Stimulated activated naive B cell treated with anti-CD40 and anti-IgM and Interleukin-4, amounts not matched to agents 10 μg/mL and 1 μg/mL and 100 μg/mL, for 72 hours (primary cell): ENCODE results near the gene NDUFB3.
"Not testable (repeated sequence)": the region's sequence is repeated elsewhere in the genome, so short reads cannot be mapped to it uniquely, and the experiment has no call there.

Source experiments
- ATAC-seq, 2 donors: fragments of 150-1000 bp; cut with Tn5 transposase; replicated peaks; 2 replicates each; pipeline ENCODE4 v1.10.0; 2021; ENCODE audit warnings: moderate library complexity in 1 of 2
- DNase-seq: peaks from one replicate; pipeline ENCODE4 v3.0.0; 2021
- H3K27ac Mint-ChIP-seq: one replicate; pipeline ENCODE4 v1.8.0; 2022; ENCODE audit warnings: mild to moderate bottlenecking, mixed read lengths
- H3K27me3 Mint-ChIP-seq, 2 donors: one replicate each; pipeline ENCODE4 v1.8.0; 2022; ENCODE audit warnings: mixed read lengths in 2 of 2
- H3K36me3 Mint-ChIP-seq, 2 donors: one replicate each; pipeline ENCODE4 v1.8.0; 2022; ENCODE audit warnings: mixed read lengths in 2 of 2, mild to moderate bottlenecking in 1 of 2
- H3K4me1 Mint-ChIP-seq, 2 donors: one replicate each; pipeline ENCODE4 v1.8.0; 2022; ENCODE audit warnings: mixed read lengths in 2 of 2, mild to moderate bottlenecking in 1 of 2
- H3K4me3 Mint-ChIP-seq, 2 donors: one replicate each; pipeline ENCODE4 v1.8.0; 2022; ENCODE audit warnings: mild to moderate bottlenecking in 2 of 2, mixed read lengths in 2 of 2, moderate library complexity in 1 of 2
- H3K9me3 Mint-ChIP-seq, 2 donors: one replicate each; pipeline ENCODE4 v1.8.0; 2022; ENCODE audit warnings: mixed read lengths in 2 of 2, mild to moderate bottlenecking in 1 of 2

NDUFB3 gene

GRCh38 chr2:201059961-201060755 is 11.6 kb upstream of the NDUFB3 start:
- H3K36me3 Mint-ChIP-seq = peaks cover 11 to 25% of the 10 kb centered on the region in 2 donors
- H3K9me3 Mint-ChIP-seq = no peaks in the 10 kb centered on the region
- H3K27ac Mint-ChIP-seq = no peak overlapping the region
- no peaks in the 10 kb centered on the region for H3K27me3 Mint-ChIP-seq
- H3K4me1 Mint-ChIP-seq = peaks cover 23 to 41% of the 10 kb centered on the region in 2 donors
- H3K4me3 Mint-ChIP-seq = no peak overlapping the region
- ATAC-seq (no peak), DNase-seq (no peak)

DNA sequence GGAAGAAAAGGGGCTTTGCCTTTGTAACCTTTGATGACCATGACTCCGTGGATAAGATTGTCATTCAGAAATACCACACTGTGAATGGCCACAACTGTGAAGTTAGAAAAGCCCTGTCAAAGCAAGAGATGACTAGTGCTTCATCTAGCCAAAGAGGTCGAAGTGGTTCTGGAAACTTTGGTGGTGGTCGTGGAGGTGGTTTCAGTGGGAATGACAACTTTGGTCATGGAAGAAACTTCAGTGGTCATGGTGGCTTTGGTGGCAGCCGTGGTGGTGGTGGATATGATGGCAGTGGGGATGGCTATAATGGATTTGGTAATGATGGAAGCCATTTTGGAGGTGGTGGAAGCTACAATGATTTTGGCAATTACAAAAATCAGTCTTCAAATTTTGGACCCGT is 8.3 kb upstream of the NDUFB3 start:
- DNase-seq, H3K4me3 Mint-ChIP-seq, H3K9me3 Mint-ChIP-seq, ATAC-seq, H3K27me3 Mint-ChIP-seq, H3K27ac Mint-ChIP-seq: not testable (repeated sequence)
- H3K36me3 Mint-ChIP-seq = peaks cover 9 to 18% of the 10 kb centered on the region in 2 donors
- peaks cover 21 to 45% of the 10 kb centered on the region in 2 donors for H3K4me1 Mint-ChIP-seq

- no peak for ATAC-seq
- H3K4me3 Mint-ChIP-seq = no peak overlapping the region
- H3K4me1 Mint-ChIP-seq = peaks cover 23 to 45% of the 10 kb centered on the region in 2 donors
- no peak for DNase-seq
- peaks cover 9 to 14% of the 10 kb centered on the region in 2 donors for H3K36me3 Mint-ChIP-seq
- no peaks in the 10 kb centered on the region for H3K9me3 Mint-ChIP-seq
- no peak overlapping the region for H3K27ac Mint-ChIP-seq
- H3K27me3 Mint-ChIP-seq = no peaks in the 10 kb centered on the region
These were observed 6.9 kb upstream of the NDUFB3 start for GRCh38 chr2:201064797-201065329.

DNA sequence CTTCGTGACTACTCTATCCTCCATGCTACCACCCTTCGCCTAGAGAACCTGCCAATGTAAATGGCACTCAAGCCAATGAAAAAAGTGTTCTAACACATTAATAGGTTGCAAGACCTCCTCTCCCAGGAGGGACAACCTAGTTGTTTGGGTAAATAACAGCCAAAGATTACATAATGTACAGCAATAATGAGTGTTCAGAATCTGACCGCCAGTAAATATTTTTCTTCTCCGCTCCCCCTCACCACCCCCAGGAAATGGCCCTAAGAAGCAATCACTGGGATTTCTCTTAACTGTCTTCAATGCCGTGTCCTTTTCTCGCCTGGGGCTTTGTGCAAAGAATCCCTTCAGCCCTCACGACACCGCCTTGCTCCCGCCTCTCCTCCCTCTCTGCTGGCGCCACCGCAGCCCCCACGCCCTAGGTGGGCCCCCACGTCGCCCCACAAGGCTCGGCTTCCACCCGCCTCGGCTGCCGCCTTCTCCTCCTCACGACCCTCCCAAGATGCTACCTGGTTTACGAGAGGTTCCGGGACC is 788 bp upstream of the NDUFB3 start:
- H3K4me3 Mint-ChIP-seq = peak overlapping the region; percentile 92 to 94
- peaks cover 3% of the 10 kb centered on the region in 2 donors for H3K36me3 Mint-ChIP-seq
- H3K27me3 Mint-ChIP-seq = no peaks in the 10 kb centered on the region
- no peak for DNase-seq
- ATAC-seq = peak; percentile 28 to 31
- peaks cover 21 to 50% of the 10 kb centered on the region in 2 donors for H3K4me1 Mint-ChIP-seq
- H3K27ac Mint-ChIP-seq = peak overlapping the region; percentile 94
- no peaks in the 10 kb centered on the region for H3K9me3 Mint-ChIP-seq

DNA sequence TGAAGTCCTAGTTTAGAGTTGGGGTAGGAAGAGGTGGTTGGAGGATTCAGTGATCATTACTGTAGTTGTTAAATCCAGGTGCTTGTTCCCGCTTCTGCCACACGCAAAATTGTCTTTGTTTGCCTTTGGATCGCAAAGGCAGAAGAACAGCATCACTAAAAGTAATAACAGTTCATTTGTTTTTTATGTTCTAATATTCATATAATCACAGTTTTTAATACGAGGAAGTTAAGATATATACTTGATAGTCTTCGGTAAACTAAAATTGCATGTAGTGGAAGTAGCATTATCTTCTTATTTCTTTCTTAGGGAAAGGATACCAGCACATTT is 365 bp downstream of the NDUFB3 start:
- peak; percentile 2 to 3 for ATAC-seq
- peak overlapping the region; percentile 94 for H3K27ac Mint-ChIP-seq
- no peaks in the 10 kb centered on the region for H3K27me3 Mint-ChIP-seq

DNA sequence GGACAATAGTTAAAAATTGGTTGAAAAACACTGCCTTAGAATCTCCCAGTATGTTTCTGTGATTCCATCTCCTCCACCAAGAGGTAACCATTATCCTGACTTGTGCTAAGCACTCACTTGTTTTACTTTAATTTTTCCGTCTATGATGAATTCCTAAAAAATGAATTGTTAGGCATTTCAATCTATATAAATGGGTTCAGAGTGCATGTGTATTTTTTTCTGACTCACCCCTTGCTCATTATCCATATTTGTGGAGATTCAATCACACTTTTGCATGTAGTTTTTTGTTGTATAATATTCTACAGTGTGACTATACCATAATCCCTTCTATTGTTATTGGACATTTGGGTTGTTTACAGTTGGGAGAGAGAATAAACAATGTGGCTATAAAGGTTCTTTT is 1.3 kb downstream of the NDUFB3 start:
- H3K9me3 Mint-ChIP-seq = no peaks in the 10 kb centered on the region
- H3K4me1 Mint-ChIP-seq = peaks cover 22 to 45% of the 10 kb centered on the region in 2 donors
- no peak for DNase-seq
- peak overlapping the region; percentile 55 to 62 for H3K4me3 Mint-ChIP-seq
- H3K27me3 Mint-ChIP-seq = no peaks in the 10 kb centered on the region
- ATAC-seq = no peak
- peaks cover 3% of the 10 kb centered on the region in 2 donors for H3K36me3 Mint-ChIP-seq
- H3K27ac Mint-ChIP-seq = no peak overlapping the region

More for the DNA sequence above, 365 bp downstream of the NDUFB3 start:
- DNase-seq = no peak
- Mint-ChIP-seq H3K9me3 (no peaks in the 10 kb centered on the region), H3K4me3 (peak overlapping the region; percentile 92 to 94), H3K4me1 (peaks cover 21 to 42% of the 10 kb centered on the region in 2 donors), H3K36me3 (peaks cover 3% of the 10 kb centered on the region in 2 donors)

DNA sequence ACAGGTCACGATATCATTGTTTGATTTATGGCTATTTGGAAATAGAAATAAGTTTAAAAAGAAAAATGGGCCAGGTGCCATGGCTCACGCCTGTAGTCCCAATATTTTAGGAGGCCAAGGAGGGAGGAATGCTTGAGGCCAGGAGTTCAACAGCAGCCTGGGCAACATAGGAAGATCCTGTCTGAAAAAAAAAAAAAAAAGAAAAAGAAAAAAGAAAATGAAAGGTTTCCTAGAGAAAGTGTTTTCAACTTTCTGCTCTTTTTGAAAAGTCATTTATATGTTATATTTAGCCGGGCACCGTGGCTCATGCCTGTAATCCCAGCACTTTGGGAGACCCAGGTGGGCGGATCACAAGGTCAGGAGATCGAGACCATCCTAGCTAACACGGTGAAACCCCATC is 3.2 kb downstream of the NDUFB3 start:
- DNase-seq (no peak), ATAC-seq (no peak)
- H3K27me3 Mint-ChIP-seq = no peaks in the 10 kb centered on the region
- H3K9me3 Mint-ChIP-seq = no peaks in the 10 kb centered on the region
- peaks cover 13 to 30% of the 10 kb centered on the region in 2 donors for H3K4me1 Mint-ChIP-seq
- peaks cover 4% of the 10 kb centered on the region in 2 donors for H3K36me3 Mint-ChIP-seq
- no peak overlapping the region for H3K4me3 Mint-ChIP-seq
- no peak overlapping the region for H3K27ac Mint-ChIP-seq

- H3K27me3 Mint-ChIP-seq = no peaks in the 10 kb centered on the region
- peaks cover 6 to 19% of the 10 kb centered on the region in 2 donors for H3K36me3 Mint-ChIP-seq
- H3K27ac Mint-ChIP-seq = peak overlapping the region; percentile 51
- H3K4me1 Mint-ChIP-seq = no peaks in the 10 kb centered on the region
- no peak overlapping the region for H3K4me3 Mint-ChIP-seq
- DNase-seq (no peak), ATAC-seq (no peak)
- no peaks in the 10 kb centered on the region for H3K9me3 Mint-ChIP-seq
These were observed 13.1 kb downstream of the NDUFB3 start for GRCh38 chr2:201084863-201085262.

GRCh38 chr2:201090574-201090973 is 18.8 kb downstream of the NDUFB3 start:
- Mint-ChIP-seq H3K4me3 (no peak overlapping the region), H3K9me3 (no peaks in the 10 kb centered on the region)

DNA sequence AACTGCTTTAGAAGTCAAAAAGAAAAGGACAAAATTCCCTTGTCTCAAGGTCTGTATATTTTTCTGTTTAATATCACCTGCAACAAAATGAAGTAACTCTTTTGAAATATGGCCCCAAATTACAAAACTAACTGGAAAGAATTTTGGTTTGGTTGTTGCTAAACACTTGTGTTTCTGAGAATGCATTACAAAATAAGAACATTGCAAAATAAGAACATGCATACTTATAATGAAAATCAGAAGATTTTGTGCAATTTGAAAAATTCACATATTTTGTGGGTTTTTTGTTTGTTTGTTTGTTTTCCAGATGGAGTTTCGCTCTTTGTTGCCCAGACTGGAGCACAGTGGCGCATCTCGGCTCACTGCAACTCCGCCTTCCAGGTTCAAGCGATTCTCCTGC is 21.8 kb downstream of the NDUFB3 start:
- H3K27ac Mint-ChIP-seq = no peak overlapping the region
- no peaks in the 10 kb centered on the region for H3K9me3 Mint-ChIP-seq
- no peak for DNase-seq
- peaks cover 0 to 4% of the 10 kb centered on the region in 2 donors for H3K4me1 Mint-ChIP-seq
- H3K4me3 Mint-ChIP-seq = no peak overlapping the region
- H3K27me3 Mint-ChIP-seq = no peaks in the 10 kb centered on the region
- ATAC-seq = no peak
- peaks cover 4 to 5% of the 10 kb centered on the region in 2 donors for H3K36me3 Mint-ChIP-seq

More at GRCh38 chr2:201090574-201090973, 18.8 kb downstream of the NDUFB3 start:
- Mint-ChIP-seq H3K36me3 (peaks cover 8 to 16% of the 10 kb centered on the region in 2 donors), H3K27me3 (no peaks in the 10 kb centered on the region), H3K27ac (no peak overlapping the region), H3K4me1 (peaks cover 0 to 4% of the 10 kb centered on the region in 2 donors)
- ATAC-seq (no peak), DNase-seq (no peak)

DNA sequence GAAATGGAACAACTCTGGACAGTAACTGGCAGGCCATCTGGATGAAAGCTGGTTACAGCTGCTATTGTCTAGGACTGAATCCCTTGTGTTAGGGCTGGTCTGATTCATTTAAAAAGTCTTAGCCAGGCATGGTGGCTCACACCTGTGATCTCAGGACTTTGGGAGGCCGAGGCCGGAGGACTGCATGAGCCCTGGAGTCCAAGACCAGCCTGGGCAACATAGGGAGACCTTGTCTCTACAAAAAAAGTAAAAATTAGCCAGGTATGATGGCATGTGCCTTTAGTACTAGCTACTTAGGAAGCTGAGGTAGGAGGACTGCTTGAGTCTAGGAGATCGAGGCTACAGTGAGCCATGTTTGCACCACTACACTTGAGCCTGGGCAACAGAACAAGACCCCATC is 28.7 kb downstream of the NDUFB3 start:
- DNase-seq = no peak

GRCh38 chr2:201105759-201106158 is 34.0 kb downstream of the NDUFB3 start:
- H3K27ac Mint-ChIP-seq = no peak overlapping the region
- H3K27me3 Mint-ChIP-seq = no peaks in the 10 kb centered on the region
- DNase-seq (no peak), ATAC-seq (no peak)
- H3K4me3 Mint-ChIP-seq = no peak overlapping the region
- H3K36me3 Mint-ChIP-seq = peaks cover 4 to 8% of the 10 kb centered on the region in 2 donors
- H3K9me3 Mint-ChIP-seq = peaks cover 0 to 1% of the 10 kb centered on the region in 2 donors
- H3K4me1 Mint-ChIP-seq = no peaks in the 10 kb centered on the region

More for the DNA sequence above, 28.7 kb downstream of the NDUFB3 start:
- no peak for ATAC-seq
- Mint-ChIP-seq H3K9me3 (no peaks in the 10 kb centered on the region), H3K4me3 (no peak overlapping the region), H3K36me3 (peaks cover 0 to 1% of the 10 kb centered on the region in 2 donors), H3K4me1 (no peaks in the 10 kb centered on the region), H3K27ac (no peak overlapping the region), H3K27me3 (no peaks in the 10 kb centered on the region)

DNA sequence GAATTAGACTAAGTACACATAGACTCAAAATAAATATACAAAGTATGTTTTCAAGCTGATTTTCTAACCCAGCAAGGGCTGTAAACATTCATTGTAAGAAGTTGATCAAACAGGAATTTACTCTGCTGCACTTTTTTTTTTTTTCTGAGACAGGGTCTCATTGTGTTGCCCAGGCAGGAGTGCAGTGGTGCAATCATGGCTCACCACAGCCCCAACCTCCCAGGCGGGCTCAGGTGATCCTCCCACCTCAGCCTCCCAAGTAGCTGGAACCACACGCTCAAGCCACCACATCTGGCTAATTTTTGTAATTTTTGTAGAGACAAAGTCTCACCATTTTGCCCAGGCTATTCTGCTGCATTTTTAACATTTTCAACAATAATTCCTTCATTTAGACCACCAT is 35.8 kb downstream of the NDUFB3 start:
- Mint-ChIP-seq H3K27me3 (no peaks in the 10 kb centered on the region), H3K4me1 (no peaks in the 10 kb centered on the region), H3K4me3 (no peak overlapping the region), H3K36me3 (peaks cover 4 to 8% of the 10 kb centered on the region in 2 donors), H3K27ac (no peak overlapping the region), H3K9me3 (peaks cover 0 to 1% of the 10 kb centered on the region in 2 donors)
- DNase-seq (no peak), ATAC-seq (no peak)

- no peak for DNase-seq
- peaks cover 0 to 1% of the 10 kb centered on the region in 2 donors for H3K9me3 Mint-ChIP-seq
- H3K4me1 Mint-ChIP-seq = peaks cover 2 to 6% of the 10 kb centered on the region in 2 donors
- H3K4me3 Mint-ChIP-seq = no peak overlapping the region
- H3K36me3 Mint-ChIP-seq = peaks cover 5 to 8% of the 10 kb centered on the region in 2 donors
- no peak overlapping the region for H3K27ac Mint-ChIP-seq
- H3K27me3 Mint-ChIP-seq = no peaks in the 10 kb centered on the region
- ATAC-seq = no peak
These were observed 36.5 kb downstream of the NDUFB3 start for GRCh38 chr2:201108341-201108740.

DNA sequence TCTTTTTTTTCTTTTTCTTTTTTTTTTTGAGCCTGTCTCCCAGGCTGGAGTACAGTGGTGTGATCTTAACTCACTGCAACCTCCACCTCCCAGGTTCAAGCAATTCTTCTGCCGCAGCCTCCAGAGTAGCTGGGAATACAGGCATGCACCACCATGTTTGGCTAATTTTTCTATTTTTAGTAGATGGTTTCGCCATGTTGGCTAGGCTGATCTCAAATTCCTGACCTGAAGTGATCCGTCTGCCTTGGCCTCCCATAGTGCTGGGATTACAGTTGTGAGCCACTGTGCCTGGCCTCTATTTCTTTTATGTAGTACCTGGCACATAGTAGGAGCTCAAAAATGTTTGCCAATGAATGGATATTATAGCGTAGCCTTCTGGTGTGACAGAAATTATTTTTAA is 37.4 kb downstream of the NDUFB3 start:
- Mint-ChIP-seq H3K9me3 (peaks cover 0 to 1% of the 10 kb centered on the region in 2 donors), H3K36me3 (peaks cover 6 to 8% of the 10 kb centered on the region in 2 donors)

More for the DNA sequence above, 37.4 kb downstream of the NDUFB3 start:
- no peak for DNase-seq
- H3K27me3 Mint-ChIP-seq = no peaks in the 10 kb centered on the region
- H3K4me3 Mint-ChIP-seq = no peak overlapping the region
- H3K27ac Mint-ChIP-seq = no peak overlapping the region
- H3K4me1 Mint-ChIP-seq = peaks cover 6 to 12% of the 10 kb centered on the region in 2 donors
- no peak for ATAC-seq
